ENCODE data around the gene GRIK5. TPM values are rescaled to one million over a fixed set of nuclear protein-coding genes. Genes with fewer than 3 reads are reported as not detected.

The GRIK5 gene
- polyA plus RNA-seq, 6 donors from 2014 or later = not detected

Other genes starting within 250 kb of the GRIK5 start
- gene LYPD4, start 225.5 kb downstream of the GRIK5 start, polyA plus RNA-seq (ENCODE audit: low read depth in 6 of 6) = not detected
- gene DMRTC2, start 225.2 kb downstream of the GRIK5 start, polyA plus RNA-seq (ENCODE audit: low read depth in 6 of 6) = not detected
- gene RPS19, start 210.0 kb downstream of the GRIK5 start, polyA plus RNA-seq (ENCODE audit: low read depth in 6 of 6) = 1,000 to 10,000 TPM; 4,276 to 8,441 (median 6,198) TPM
- 1,000 to 10,000 TPM; 3,426 to 4,601 (median 4,008) TPM for gene CD79A, start 192.9 kb downstream of the GRIK5 start, polyA plus RNA-seq (ENCODE audit: low read depth in 6 of 6)
- 100 to 1,000 TPM; 110 to 220 (median 122) TPM for gene ARHGEF1, start 187.0 kb downstream of the GRIK5 start, polyA plus RNA-seq (ENCODE audit: low read depth in 6 of 6)
- gene ERFL, start 141.8 kb downstream of the GRIK5 start, polyA plus RNA-seq (ENCODE audit: low read depth in 6 of 6) = not detected
- 100 to 1,000 TPM; 218 to 268 (median 245) TPM for gene RABAC1, start 110.9 kb downstream of the GRIK5 start, polyA plus RNA-seq (ENCODE audit: low read depth in 6 of 6)
- gene ATP1A3, start 76.0 kb downstream of the GRIK5 start, polyA plus RNA-seq (ENCODE audit: low read depth in 6 of 6) = 1 to 10 TPM in 1 of 6 donors, under 1 TPM in 4, not detected in 1; 0.29 to 1.1 (median 0.45) TPM
- 10 to 100 TPM in 5 of 6 donors, 1 to 10 TPM in 1; 6.0 to 27.0 (median 12.2) TPM for gene ZNF574, start 6.0 kb upstream of the GRIK5 start, polyA plus RNA-seq (ENCODE audit: low read depth in 6 of 6)
- gene POU2F2, start 62.2 kb upstream of the GRIK5 start, polyA plus RNA-seq (ENCODE audit: low read depth in 6 of 6) = 10 to 100 TPM; 16.5 to 96.9 (median 24.0) TPM
- gene DEDD2, start 147.5 kb upstream of the GRIK5 start, polyA plus RNA-seq (ENCODE audit: low read depth in 6 of 6) = 100 to 1,000 TPM; 127 to 150 (median 140) TPM
- 1 to 10 TPM in 5 of 6 donors, not detected in 1; 4.0 to 8.6 (median 5.1) TPM for gene ZNF526, start 150.1 kb upstream of the GRIK5 start, polyA plus RNA-seq (ENCODE audit: low read depth in 6 of 6)
- gene GSK3A, start 172.4 kb upstream of the GRIK5 start, polyA plus RNA-seq (ENCODE audit: low read depth in 6 of 6) = 10 to 100 TPM; 11.7 to 30.9 (median 18.3) TPM
- 1 to 10 TPM in 5 of 6 donors, under 1 TPM in 1; 0.68 to 8.2 (median 3.8) TPM for gene ERF, start 184.9 kb upstream of the GRIK5 start, polyA plus RNA-seq (ENCODE audit: low read depth in 6 of 6)
- gene CIC, start 199.0 kb upstream of the GRIK5 start, polyA plus RNA-seq (ENCODE audit: low read depth in 6 of 6) = 1 to 10 TPM in 5 of 6 donors, under 1 TPM in 1; 0.05 to 5.3 (median 2.1) TPM
- under 1 TPM in 3 of 6 donors, not detected in 3; 0.25 to 0.51 (median 0.34) TPM for gene PRR19, start 231.9 kb upstream of the GRIK5 start, polyA plus RNA-seq (ENCODE audit: low read depth in 6 of 6)
- gene PAFAH1B3, start 232.4 kb upstream of the GRIK5 start, polyA plus RNA-seq (ENCODE audit: low read depth in 6 of 6) = 10 to 100 TPM; 12.3 to 25.9 (median 24.4) TPM
- not detected for gene TMEM145, start 243.1 kb upstream of the GRIK5 start, polyA plus RNA-seq (ENCODE audit: low read depth in 6 of 6)

All from naive B cell (primary cell).